HEK293 (cell line): ENCODE measurements around the gene EFNA2.

Experiments used
- CTCF ChIP-seq: fragments of 450-650 bp; formaldehyde crosslinking; IDR thresholded peaks from 2 replicates; pipeline ENCODE4 v1.5.1; 2016; ENCODE audit warnings: missing biosample characterization, missing genetic modification characterization
- GLIS1 ChIP-seq: fragments of 450-650 bp; formaldehyde crosslinking; IDR thresholded peaks from 2 replicates; pipeline ENCODE4 v1.5.1; 2016; ENCODE audit warnings: missing biosample characterization, missing genetic modification characterization
- SCRT1 ChIP-seq: fragments of 450-650 bp; formaldehyde crosslinking; IDR thresholded peaks from 2 replicates; pipeline ENCODE4 v1.5.1; 2016; ENCODE audit warnings: missing biosample characterization, missing genetic modification characterization, borderline replicate concordance
- ZBTB21 ChIP-seq: fragments of 450-650 bp; formaldehyde crosslinking; IDR thresholded peaks from 2 replicates; pipeline ENCODE4 v1.5.1; 2017; ENCODE audit warnings: missing biosample characterization, missing genetic modification characterization
- ZNF121 ChIP-seq: fragments of 450-650 bp; formaldehyde crosslinking; IDR thresholded peaks from 2 replicates; pipeline ENCODE4 v1.5.1; 2016; ENCODE audit warnings: missing biosample characterization, missing genetic modification characterization
- ZNF248 ChIP-seq: fragments of 450-650 bp; formaldehyde crosslinking; IDR thresholded peaks from 2 replicates; pipeline ENCODE4 v1.5.1; 2017; ENCODE audit warnings: missing biosample characterization, missing genetic modification characterization
- ZNF391 ChIP-seq: fragments of 450-650 bp; formaldehyde crosslinking; IDR thresholded peaks from 2 replicates; pipeline ENCODE4 v1.5.1; 2016; ENCODE audit warnings: low read depth, missing biosample characterization, missing genetic modification characterization, borderline replicate concordance
- ZNF768 ChIP-seq: fragments of 450-650 bp; formaldehyde crosslinking; IDR thresholded peaks from 2 replicates; pipeline ENCODE4 v1.5.1; 2018; ENCODE audit warnings: missing biosample characterization, mild to moderate bottlenecking, missing genetic modification characterization

GRCh38 chr19:1324806-1325567 lies 39.3 kb downstream of the EFNA2 start:
- TF ChIP-seq ZBTB21 (tag by site-specific recombination) (no peak; the same call in 1 of the 2 replicates), ZNF391 (tag by site-specific recombination) (no peak), CTCF (tag by site-specific recombination) (no peak), ZNF121 (no peak), ZNF248 (no peak), GLIS1 (tag by site-specific recombination) (peak; percentile 84), SCRT1 (tag by site-specific recombination) (no peak), ZNF768 (tag by site-specific recombination) (no peak)
